ENCODE results near the gene THSD7B.

GRCh38 chr2:136927156-136927555, 161.8 kb downstream of the THSD7B start:
- no peak for TF ChIP-seq SP2 (CRISPR knock-in tag; IDR thresholded peaks at IDR 0.05)
- no peak for TF ChIP-seq CTCF (CRISPR knock-in tag; IDR thresholded peaks at IDR 0.05)
- no peak for TF ChIP-seq POLR2G (IDR thresholded peaks at IDR 0.05; ENCODE audit: low read depth, low read length)
- no peak for TF ChIP-seq ZNF432 (CRISPR knock-in tag; IDR thresholded peaks at IDR 0.05; ENCODE audit: borderline replicate concordance)
- no peak for TF ChIP-seq ZNF496 (CRISPR knock-in tag; IDR thresholded peaks at IDR 0.05; ENCODE audit: insufficient replicate concordance)
- no peak for TF ChIP-seq AGO1 (IDR thresholded peaks at IDR 0.05; ENCODE audit: low read depth, low read length, poor library complexity, severe bottlenecking)
- TF ChIP-seq JUN (CRISPR knock-in tag; IDR thresholded peaks at IDR 0.05): no peak

All from HepG2 (cell line).